CMK (cell line): ENCODE results near the gene PCDHAC2.

Experiments
- DNase-seq: peaks from one replicate; pipeline ENCODE4 v3.0.0-alpha.2; 2010; ENCODE audit warnings: low read depth

PCDHAC2 gene, protein sequence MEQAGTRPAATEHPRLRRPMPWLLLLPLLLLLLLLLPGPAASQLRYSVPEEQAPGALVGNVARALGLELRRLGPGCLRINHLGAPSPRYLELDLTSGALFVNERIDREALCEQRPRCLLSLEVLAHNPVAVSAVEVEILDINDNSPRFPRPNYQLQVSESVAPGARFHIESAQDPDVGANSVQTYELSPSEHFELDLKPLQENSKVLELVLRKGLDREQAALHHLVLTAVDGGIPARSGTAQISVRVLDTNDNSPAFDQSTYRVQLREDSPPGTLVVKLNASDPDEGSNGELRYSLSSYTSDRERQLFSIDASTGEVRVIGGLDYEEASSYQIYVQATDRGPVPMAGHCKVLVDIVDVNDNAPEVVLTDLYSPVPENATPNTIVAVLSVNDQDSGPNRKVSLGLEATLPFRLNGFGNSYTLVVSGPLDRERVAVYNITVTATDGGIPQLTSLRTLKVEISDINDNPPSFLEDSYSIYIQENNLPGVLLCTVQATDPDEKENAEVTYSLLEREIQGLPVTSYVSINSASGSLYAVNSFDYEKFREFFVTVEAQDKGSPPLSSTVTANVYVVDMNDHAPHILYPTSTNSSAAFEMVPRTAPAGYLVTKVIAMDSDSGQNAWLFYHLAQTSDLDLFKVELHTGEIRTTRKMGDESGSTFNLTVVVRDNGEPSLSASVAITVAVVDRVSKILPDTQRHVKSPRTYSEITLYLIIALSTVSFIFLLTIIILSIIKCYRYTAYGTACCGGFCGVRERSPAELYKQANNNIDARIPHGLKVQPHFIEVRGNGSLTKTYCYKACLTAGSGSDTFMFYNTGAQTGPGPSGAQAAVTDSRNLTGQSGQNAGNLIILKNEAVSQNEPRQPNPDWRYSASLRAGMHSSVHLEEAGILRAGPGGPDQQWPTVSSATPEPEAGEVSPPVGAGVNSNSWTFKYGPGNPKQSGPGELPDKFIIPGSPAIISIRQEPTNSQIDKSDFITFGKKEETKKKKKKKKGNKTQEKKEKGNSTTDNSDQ

DNA sequence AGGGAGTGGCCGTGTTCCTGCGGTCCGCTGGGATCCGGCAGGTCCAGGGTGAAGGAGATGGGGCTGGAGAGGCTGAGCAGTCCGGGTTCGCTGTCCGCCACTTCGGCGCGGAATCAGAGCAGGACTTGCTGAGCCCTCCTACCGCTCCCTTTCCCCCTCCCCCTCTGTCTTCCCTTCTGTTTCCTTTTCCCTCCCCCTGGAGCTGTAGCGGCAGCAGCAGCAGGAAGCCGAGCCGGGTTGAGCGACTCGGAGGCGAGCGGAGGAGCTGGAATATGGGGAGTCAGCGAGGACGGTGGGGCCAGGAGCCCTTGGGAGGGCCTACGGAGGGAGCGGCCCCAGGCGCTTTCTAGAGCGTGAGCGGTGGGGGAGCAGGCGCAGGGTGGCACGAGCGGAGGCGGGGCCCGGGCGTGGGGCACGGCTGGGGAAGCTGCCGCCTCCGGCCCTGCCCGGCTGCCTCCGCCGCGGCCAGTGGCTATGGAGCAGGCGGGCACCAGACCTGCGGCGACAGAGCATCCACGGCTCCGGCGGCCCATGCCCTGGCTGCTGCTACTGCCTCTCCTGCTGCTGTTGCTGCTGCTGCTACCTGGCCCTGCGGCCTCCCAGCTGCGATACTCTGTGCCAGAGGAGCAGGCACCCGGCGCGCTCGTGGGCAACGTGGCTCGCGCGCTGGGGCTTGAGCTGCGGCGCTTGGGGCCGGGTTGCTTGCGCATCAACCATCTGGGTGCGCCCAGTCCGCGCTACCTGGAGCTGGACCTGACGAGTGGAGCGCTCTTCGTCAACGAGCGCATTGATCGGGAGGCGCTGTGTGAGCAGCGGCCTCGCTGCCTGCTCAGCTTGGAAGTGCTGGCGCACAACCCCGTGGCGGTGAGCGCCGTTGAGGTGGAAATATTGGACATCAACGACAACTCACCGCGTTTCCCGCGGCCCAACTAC lies at the start of gene PCDHAC2:
PCDHAC2 (plus strand) TSS at position 184 of the 933 bp plus-strand sequence; CDS start at position 475, 291 bp downstream.
- DNase-seq: no peak

DNA sequence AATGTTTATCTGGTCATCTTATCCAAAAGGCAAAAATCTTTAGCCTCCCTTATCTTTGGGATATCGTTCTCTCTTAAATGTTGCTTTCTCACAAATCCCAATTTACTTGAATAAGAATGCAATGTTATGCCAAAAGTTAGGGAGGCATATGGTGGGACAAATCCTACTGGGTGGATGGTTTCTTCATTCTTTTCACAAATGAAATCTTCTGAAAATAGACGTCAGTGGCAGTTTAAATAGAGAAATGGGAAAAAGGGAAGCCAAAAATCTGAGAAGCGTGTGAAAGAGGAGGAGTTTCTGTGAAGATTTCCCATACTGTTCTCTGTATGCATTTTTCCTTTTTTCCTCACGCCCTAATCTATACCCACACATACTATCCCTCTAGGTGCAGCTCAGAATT lies 42.7 kb upstream of the PCDHAC2 start:
- no peak for DNase-seq

DNA sequence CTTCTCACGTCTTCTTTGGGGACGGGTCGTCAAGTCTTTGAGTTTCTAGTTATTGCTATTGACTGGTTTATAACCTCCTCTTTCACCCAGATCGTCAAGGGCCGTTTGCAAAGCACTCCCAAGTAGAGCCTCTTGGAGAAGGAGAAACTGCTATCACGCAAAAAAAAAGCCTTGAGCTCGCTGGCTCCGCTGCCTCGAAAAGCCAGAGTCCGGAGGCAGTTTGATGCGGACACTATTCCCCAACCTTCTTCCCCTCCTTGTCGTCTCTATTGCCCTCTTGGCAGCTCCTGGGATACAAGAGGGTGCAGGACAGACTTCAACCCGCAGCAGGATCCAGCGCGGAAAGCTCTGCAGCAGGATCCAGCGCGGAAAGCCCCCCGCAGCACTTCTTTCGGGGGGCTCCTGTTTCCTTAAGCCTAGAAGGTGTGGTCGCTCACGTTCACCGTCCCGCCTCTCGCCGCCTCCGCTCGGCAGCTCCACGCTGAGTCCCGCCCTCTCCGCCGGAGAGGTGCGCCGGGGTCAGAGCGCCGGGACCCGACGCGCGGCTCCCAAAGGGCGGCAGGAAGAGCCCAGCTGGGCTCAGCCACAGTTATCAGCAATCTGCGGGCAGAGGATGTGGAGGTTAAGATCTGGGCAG lies 40.4 kb upstream of the PCDHAC2 start, which contains the start of gene PCDHAC1:
PCDHAC1 (plus strand) TSS at position 494 of the 637 bp plus-strand sequence. CDS start 594 bp downstream, outside the sequence.
- no peak for DNase-seq

DNA sequence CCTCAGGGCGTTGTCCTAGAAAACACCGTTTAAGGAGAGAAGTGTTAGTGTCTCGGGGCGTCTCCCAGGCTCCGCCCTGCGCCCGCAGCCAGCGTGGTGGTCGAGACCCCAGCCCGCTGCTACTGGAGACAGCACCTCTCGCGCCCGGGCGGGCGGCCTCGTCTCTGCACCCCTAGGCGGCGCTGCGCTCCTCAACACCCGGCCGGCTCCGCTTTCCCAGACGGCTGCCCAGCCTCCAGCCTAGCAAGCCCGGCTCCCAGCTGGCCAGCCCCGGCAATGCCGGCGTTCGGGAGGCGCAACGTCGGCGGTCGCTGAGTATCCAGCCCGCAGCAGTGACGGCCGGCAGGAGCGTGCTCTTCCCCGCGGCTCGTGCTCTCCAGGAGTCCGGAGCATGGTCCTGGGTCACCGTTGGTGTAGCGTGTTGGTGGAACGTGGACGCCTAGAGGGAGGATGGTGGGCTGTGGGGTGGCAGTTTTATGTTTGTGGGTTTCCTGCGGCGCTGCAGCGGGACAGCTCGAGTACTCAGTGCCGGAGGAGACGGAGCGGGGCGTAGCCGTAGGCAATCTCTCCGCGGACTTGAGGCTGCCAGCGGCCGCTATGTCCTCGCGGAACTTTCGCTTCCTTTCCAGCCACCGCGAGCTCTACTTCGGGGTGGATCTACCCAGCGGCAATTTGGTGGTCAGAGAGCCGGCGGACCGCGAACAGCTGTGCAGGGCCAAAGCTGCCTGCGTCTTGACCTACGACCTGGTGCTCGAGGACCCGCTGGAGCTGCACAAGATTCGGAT lies 39.6 kb upstream of the PCDHAC2 start:
- no peak for DNase-seq

DNA sequence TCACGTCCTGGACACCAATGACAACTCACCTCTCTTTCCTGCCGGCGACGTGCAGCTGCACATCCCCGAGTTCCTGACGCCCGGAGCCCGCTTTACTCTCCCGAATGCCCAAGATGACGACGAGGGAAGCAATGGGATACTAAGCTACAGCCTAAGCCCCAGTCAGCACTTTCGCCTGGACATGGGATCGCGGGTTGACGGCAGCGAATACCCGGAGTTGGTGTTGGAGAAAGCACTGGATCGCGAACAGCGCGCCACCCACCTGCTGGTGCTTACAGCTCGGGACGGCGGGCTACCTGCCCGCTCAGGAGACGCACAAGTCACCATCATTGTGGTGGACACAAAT lies 39.1 kb upstream of the PCDHAC2 start:
- no peak for DNase-seq

DNA sequence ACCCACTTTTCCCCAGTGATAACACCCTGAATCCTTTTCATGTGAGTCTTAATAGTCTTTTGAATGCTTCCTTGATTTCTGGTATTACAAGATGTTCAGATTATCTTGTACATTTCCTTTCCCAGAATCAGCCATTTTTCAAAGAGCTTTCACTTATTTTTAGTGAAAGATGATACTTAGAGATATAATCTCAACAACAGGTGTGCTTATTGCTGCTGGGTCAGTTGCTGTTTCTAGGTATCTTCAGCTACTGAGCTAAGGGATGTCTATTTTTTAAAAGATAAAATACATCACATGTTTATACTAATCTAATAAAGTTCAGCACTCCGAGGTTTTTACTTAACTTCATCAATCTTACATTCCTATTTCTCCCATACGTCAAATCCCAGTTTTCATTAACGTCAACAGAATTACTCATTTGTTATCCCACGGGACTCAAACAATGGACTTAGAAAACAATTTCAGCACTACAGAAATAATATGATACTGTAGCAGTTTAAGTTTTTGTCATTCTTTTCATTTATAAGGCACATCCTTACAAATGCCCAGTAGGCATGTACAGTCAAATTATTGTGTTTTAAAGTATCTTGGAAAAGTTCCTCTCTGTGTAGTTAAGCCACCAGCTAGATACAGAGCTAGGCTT lies 31.2 kb upstream of the PCDHAC2 start:
- no peak for DNase-seq

DNA sequence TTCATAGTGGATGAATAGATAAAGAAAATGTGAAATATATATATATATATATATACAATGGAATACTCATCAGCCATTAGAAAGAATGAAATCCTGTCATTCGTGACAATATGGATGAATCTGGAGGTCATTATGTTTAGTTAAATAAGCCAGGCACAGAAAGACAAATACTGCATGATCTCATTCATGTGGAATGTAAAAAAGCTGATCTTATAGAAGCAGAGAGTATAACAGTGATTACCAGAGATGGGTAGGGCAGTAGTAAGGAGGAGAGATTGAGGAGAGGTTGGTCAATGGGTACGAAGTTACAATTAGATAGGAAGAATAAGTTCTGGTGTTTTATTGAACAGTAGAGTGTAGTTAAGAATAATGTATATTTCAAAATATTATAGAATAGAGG lies 19.7 kb upstream of the PCDHAC2 start:
- no peak for DNase-seq

DNA sequence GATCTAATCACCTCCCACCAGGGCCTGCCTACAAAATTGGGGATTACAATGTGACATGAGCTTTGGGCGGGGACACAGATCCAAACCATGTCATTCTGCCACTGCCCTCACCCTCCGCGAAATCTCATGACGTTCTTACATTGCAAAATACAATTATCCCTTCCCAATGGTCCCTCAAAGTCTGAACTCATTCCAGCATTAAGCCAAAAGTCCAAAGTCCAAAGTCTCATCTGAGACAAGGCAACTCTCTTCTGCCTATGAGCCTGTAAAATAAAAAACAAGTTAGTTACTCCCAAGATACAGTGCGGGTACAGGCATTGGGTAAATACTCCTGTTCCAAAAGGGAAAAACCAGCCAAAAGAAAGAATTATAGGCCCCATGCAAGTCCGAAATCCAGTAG lies 14.6 kb upstream of the PCDHAC2 start:
- no peak for DNase-seq

DNA sequence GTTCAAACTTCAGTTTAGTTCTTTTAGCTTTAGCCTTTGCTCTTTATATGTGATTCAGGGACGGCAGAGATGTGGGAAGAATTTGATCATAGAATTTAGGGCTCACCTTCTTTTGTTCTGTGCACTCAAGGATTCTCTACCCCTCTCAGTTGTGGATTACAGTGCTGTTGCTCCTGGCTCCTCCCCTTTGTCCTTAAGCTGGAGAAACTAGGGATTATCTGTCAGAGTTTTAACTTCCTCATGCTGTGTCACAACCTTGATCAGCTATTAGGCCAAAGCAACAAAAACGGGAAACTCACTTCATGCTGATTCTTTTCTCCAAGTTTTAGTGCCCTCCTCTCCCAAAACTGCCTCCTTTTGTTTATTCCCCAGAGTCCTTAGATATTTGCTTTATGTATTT lies 13.0 kb upstream of the PCDHAC2 start:
- no peak for DNase-seq

DNA sequence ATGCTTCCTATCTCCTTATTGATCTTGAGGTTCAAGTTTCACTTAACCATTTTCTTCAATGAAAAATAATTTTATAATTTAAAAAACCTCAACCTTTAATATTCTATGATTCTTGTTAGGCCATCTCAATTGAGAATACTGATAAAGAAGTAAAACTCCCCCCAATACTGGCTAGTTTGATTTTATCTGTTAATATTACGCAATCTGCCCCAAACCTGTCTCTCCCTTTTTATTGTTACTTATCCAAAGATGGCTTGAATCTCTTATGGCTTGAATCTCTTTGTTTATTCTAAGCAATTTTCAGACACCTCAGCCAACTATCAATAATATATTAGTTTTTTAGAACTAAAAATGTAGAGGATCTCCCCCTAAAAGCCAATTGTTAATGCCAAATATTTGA lies 4.1 kb upstream of the PCDHAC2 start:
- no peak for DNase-seq

DNA sequence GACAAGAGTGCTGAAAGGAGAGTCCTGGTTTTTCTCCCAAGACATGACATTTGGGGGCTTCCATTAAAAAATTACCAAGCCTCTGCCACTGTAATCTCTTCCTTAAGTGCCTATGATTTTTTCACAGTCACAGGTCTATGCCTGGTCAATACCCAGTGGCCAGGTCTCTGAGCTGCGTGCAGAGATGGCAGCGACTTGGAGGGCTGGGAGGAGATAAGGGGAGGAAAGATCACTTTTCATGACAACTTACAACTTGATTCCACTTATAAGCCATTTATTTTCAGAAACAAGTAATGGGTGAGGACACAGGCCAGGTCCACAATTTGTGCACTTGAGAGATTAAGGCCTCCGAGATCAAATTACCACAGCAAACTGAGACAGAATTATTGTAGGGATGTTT lies 1.9 kb upstream of the PCDHAC2 start:
- no peak for DNase-seq

DNA sequence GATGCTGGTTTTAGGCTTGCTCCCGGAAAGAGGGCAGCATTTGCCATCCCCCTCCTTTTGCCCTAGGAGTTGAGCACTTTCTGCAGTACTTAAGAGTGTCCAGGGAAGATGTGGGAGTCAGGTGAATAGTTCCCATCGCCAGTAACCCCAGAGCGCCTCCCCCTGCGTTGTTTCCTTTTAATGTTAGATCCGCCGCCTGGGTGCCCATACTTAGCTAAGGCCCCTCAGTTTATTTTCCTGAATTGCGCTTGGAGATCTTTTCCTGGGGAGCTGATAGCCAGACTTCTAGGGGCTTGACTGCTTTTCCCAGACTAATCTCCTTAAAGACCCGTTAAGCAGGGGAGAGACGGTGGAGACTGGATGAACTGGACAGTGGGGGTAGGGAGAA lies 377 bp upstream of the PCDHAC2 start:
- no peak for DNase-seq

DNA sequence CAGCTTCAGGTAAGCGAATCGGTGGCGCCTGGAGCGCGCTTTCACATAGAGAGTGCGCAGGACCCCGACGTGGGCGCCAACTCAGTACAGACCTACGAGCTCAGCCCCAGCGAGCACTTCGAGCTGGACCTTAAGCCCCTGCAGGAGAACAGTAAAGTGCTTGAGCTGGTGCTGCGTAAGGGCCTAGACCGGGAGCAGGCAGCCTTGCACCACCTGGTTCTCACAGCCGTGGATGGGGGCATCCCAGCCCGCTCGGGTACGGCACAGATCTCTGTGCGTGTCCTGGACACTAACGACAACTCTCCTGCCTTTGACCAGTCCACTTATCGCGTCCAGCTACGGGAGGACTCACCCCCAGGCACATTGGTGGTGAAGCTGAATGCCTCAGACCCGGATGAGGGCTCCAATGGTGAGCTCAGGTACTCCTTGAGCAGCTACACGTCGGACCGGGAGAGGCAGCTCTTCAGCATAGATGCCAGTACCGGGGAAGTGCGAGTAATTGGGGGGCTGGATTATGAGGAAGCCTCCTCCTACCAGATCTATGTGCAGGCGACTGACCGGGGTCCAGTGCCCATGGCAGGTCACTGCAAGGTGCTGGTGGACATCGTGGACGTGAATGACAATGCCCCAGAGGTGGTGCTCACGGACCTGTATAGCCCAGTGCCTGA lies 1.1 kb downstream of the PCDHAC2 start:
- no peak for DNase-seq

DNA sequence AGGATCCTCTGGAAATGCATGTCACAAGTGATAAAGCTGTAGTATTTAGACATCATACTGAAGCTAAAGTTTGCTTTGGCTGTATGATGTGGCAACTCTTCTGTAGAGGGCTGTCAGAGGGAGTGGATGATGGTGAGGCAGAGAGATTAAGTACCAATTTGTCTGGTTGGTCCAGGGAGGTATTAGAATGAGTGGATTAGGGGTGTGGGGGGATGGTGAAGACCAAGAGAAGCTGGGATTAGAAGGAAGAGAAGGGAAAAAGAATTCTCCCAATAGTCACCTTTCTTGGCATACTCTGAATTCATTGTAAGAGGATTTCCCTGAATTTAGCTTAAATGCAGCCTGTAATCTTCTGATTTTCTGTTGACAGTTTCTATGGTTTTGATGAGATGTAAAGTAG lies 3.6 kb downstream of the PCDHAC2 start:
- DNase-seq: no peak

DNA sequence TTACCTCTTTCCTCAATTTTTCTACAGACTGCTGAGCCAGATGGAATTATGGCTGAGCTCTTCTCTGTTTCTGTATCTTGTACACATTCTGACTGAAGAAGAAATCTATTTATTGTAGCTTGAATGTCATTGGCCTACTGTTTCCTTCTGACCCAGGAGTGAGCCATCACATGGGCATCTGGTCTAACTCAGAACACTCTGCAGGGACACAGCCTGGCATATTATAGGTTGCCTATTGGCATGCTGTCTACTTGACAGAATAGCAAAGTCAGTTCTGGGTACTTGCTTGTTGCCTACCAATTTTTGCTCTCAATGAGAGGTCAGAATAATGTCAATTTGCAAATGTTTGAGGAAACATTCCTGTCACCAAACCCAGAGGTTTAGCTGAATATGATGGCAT lies 7.3 kb downstream of the PCDHAC2 start:
- DNase-seq: no peak

DNA sequence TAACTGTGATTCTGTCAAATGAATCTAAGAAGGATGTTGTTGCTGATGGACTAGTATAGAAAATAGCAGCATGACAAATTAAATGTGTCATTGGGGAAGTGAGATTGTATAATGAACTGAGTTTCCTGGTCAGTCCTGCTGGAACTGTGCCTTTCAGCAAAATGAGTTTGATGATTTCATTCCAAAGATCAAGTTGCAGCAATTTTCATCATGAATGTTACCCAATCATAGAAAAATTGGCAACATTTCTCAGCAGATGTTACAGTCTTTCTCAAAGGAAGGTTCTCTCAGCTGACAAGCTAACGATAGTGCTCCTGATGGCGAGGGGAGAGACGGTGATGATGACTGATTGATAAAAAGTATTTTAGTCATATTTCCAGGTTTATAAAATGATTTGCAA lies 10.7 kb downstream of the PCDHAC2 start:
- DNase-seq: no peak

DNA sequence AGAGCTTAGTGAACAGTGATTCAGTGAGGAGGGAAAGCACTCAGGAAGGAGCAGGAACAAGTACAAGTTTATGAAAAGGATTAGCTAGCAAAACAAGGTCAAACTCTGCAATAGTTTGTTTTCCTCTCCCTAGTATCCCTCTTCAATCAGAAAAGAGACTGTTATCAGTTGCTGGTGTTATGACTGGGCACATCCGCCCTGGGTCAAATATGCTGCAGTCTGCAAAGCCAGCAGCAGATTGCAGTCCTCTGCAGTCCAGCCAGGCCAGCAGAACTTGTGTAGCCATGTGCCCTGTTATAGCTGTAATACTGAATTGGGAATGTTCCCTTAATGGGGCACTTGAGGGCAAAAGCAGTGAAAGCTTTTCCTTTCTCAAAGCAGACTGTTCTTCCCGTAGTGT lies 12.0 kb downstream of the PCDHAC2 start:
- DNase-seq: no peak

DNA sequence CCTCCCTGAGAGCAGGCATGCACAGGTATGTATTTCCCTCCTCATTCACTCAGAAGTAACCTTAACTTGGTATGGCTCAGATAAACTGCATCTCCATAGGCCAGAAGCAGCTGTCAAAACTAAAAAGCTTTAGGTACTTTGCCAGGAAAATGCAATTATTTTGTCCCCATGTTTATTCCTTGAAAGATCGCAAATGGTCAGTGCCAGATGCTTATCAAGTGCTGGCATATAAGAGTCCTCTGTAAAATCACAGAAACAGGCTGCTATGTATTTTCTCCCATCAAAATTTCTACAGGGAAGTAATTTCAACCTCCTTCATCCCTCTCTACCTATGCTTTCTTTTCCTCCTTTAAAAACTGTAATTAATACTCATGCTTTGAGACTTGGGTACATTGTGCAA lies 12.7 kb downstream of the PCDHAC2 start:
- DNase-seq: no peak

DNA sequence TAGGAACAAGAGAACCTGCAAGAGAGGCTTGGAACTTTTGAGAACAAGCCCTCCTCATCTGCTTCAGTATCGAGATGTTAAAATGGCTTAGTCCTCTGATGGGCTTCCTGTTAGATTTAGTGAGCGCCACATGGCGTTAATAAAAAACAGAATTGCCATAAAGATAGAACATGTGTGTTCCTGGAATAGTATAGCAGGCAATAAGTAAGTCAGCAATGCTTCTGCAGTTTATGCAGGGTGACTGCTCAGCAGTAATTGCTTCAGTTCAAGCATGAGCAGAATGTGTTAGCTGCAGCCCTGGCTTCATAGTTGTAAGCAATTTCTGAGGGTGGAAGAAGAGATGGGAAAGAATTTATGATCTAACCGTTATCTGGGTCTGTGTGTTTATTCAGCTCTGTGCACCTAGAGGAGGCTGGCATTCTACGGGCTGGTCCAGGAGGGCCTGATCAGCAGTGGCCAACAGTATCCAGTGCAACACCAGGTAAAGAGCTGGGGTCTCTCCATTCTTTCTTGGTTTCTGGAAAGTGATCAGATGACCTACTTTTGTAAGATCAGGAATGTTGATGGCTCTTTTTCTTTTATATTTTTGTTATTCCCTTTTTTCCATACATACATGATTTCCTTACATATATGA lies 15.9 kb downstream of the PCDHAC2 start:
- no peak for DNase-seq
